ENCODE measurements around the gene NVL. TPM values are rescaled to one million over a fixed set of nuclear protein-coding genes. Genes with fewer than 3 reads are reported as not detected.

NVL gene
- total RNA-seq, 1 donor from 2014 or later: 39.4 TPM

DNA sequence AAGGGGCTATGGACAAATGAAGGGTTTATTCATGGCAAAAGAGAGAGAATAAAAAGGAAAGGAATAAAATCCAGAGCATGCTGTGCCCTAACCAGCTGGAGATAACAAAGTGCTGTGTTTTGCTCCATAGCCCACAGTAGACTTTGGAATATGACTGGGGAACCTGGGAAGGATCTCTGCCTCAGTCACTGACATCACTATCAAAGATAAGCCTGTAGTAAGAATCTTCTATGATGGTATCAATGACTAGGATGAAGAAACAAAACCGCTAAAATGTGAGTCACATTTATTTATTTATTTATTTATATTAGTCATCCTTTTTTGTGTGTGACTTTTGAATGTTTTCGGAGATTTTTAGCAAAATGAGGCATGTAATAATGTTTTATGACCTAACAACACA lies 56.3 kb downstream of the NVL start:
- H3K4me1 Mint-ChIP-seq: no peaks in the 10 kb centered on the region
- H3K9me3 Mint-ChIP-seq: no peaks in the 10 kb centered on the region
- no peak for DNase-seq (ENCODE audit: low spot score in 2 of 2, unreplicated experiment in 2 of 2)
- TF ChIP-seq, protein P1, sequence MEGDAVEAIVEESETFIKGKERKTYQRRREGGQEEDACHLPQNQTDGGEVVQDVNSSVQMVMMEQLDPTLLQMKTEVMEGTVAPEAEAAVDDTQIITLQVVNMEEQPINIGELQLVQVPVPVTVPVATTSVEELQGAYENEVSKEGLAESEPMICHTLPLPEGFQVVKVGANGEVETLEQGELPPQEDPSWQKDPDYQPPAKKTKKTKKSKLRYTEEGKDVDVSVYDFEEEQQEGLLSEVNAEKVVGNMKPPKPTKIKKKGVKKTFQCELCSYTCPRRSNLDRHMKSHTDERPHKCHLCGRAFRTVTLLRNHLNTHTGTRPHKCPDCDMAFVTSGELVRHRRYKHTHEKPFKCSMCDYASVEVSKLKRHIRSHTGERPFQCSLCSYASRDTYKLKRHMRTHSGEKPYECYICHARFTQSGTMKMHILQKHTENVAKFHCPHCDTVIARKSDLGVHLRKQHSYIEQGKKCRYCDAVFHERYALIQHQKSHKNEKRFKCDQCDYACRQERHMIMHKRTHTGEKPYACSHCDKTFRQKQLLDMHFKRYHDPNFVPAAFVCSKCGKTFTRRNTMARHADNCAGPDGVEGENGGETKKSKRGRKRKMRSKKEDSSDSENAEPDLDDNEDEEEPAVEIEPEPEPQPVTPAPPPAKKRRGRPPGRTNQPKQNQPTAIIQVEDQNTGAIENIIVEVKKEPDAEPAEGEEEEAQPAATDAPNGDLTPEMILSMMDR (IDR thresholded peaks at IDR 0.05; ENCODE audit: unreplicated experiment): no peak
- no peak overlapping the region for H3K27ac Mint-ChIP-seq
- H3K36me3 Mint-ChIP-seq: peaks cover 28% of the 10 kb centered on the region
- H3K4me3 Mint-ChIP-seq: no peak overlapping the region
- no peaks in the 10 kb centered on the region for H3K27me3 Mint-ChIP-seq (ENCODE audit: low read depth)

DNA sequence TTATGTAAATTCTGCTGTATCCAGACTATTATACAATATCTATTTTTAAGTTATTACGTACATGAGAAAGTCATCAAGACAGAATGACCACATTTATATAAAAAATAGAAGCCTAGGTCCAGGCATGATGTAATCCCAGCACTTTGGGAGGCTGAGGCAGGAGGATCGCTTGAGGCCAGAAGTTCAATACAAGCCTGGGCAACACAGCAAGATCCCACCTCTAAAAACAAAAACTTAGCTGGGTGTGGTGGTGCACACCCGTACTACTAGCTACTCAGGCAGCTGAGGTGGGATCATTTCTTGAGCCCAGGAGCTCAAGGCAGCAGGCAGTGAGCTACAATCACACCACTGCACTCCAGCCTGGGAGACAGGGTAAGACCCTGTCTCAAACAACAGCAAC lies 58.9 kb downstream of the NVL start:
- Mint-ChIP-seq H3K9me3 (no peaks in the 10 kb centered on the region), H3K4me3 (no peak overlapping the region), H3K36me3 (peaks cover 22% of the 10 kb centered on the region), H3K27ac (no peak overlapping the region), H3K4me1 (peaks cover 2% of the 10 kb centered on the region), H3K27me3 (ENCODE audit: low read depth) (no peaks in the 10 kb centered on the region)
- DNase-seq (ENCODE audit: low spot score in 2 of 2, unreplicated experiment in 2 of 2): no peak
- TF ChIP-seq, protein P1 (IDR thresholded peaks at IDR 0.05; ENCODE audit: unreplicated experiment): no peak

DNA sequence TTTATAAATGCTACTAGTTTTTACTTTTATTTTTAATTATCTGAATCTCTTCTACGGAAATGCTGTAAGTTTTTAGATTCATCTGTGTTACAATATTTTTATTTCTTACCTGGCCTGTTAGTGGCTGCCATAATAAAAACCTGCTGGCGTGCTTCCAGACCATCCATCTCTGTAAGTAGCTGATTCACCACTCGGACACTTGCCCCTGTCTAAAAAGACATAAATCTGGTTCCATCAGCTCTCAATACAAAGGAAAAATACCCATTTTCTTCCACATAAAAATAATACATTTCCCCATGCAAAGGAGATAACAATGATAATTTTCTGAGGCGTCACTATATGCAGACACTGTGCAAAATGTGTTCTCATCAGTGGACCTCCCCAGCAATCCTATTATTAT lies 62.0 kb downstream of the NVL start:
- H3K4me1 Mint-ChIP-seq: peaks cover 2% of the 10 kb centered on the region
- no peaks in the 10 kb centered on the region for H3K27me3 Mint-ChIP-seq (ENCODE audit: low read depth)
- peak overlapping the region; percentile 21 for H3K27ac Mint-ChIP-seq
- DNase-seq (ENCODE audit: low spot score in 2 of 2, unreplicated experiment in 2 of 2): no peak
- TF ChIP-seq, protein P1 (IDR thresholded peaks at IDR 0.05; ENCODE audit: unreplicated experiment): no peak
- no peak overlapping the region for H3K4me3 Mint-ChIP-seq
- H3K36me3 Mint-ChIP-seq: peaks cover 20% of the 10 kb centered on the region
- H3K9me3 Mint-ChIP-seq: no peaks in the 10 kb centered on the region

DNA sequence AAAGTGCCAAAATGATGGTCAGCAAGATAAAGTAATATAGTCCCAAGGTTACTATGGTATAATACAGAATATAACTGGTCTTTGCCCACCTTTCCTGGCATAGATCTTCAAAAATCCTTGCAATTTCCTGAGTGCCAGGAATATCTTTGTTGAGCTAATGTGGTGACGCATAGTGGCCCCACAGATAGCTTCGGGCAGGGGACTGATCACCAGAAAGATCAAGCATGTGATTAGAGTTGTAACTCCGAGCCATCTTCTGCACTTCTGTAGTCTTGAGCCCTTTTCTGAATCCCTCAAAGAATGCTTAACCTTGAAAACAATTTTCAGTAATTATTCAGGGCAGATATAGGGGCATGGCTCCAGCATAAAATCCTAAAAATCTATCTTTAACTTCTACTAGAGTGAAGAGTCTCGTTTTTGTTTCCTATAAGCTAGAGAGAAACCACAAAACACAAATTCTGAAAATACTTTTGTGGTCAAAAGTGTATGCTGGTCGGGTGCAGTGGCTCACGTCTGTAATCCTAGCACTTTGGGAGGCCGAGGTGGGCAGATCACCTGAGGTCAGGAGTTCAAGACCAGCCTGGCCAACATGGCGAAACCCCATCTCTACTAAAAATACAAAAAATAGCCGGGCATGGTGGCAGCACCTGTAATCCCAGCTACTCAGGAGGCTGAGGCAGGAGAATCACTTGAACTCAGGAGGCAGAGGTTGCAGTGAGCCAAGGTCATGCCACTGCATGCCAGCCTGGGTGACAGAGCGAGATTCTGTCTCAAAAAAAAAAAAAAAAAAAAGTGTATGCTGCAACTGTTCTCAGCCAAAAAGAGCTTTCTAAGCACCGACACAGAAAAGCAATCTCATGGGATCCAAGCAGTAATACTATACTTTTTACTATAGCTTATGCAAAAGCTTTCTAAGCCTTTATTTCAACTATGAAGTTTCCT lies 62.8 kb downstream of the NVL start:
- H3K4me3 Mint-ChIP-seq: no peak overlapping the region
- peaks cover 27% of the 10 kb centered on the region for H3K36me3 Mint-ChIP-seq
- TF ChIP-seq, protein P1 (IDR thresholded peaks at IDR 0.05; ENCODE audit: unreplicated experiment): no peak
- H3K9me3 Mint-ChIP-seq: no peaks in the 10 kb centered on the region
- no peak for DNase-seq (ENCODE audit: low spot score in 2 of 2, unreplicated experiment in 2 of 2)
- no peak overlapping the region for H3K27ac Mint-ChIP-seq
- peaks cover 2% of the 10 kb centered on the region for H3K4me1 Mint-ChIP-seq
- no peaks in the 10 kb centered on the region for H3K27me3 Mint-ChIP-seq (ENCODE audit: low read depth)

DNA sequence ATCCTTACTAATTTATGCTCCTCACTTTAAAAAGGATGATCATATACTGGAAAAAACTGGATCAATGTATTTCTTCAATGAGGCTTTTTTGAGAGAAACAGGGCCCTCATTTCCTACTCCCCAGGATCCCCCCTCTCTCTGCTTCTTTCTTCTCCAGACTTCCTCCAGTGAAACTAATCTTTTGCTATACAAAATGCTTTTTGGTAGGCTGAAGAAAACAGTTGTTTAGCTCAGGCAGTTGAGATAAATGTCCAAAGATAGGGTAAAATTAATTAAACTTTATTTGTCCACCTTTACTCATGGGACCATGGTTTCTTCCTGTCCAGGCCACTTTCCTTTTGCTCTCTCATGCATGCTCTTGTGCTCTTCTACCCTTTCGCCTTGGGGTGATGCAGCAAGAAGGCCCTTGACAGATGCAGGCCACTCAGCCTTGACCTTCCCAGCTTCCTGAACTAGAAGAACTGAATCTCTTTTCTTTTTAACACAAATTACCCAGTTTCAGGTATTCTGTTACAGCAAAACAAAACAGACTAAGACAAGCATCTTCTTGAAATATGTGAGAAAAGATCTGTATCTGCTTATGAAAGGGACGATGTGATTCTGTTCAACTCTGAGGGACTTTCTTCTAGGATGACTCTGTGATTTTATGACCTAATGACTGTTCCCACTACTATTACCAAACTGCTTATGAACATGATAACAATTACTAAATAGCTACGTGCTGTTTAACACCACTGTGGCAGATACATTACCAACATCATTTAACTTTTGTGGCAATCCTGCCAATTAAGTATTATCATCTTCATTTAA lies 63.7 kb downstream of the NVL start:
- DNase-seq (ENCODE audit: low spot score in 2 of 2, unreplicated experiment in 2 of 2): no peak
- TF ChIP-seq, protein P1 (IDR thresholded peaks at IDR 0.05; ENCODE audit: unreplicated experiment): no peak
- peaks cover 2% of the 10 kb centered on the region for H3K4me1 Mint-ChIP-seq
- H3K36me3 Mint-ChIP-seq: peaks cover 29% of the 10 kb centered on the region
- H3K4me3 Mint-ChIP-seq: no peak overlapping the region
- no peaks in the 10 kb centered on the region for H3K27me3 Mint-ChIP-seq (ENCODE audit: low read depth)
- H3K9me3 Mint-ChIP-seq: no peaks in the 10 kb centered on the region
- no peak overlapping the region for H3K27ac Mint-ChIP-seq
